ENCODE results near the gene TMEM204. TPM values are rescaled to one million over a fixed set of nuclear protein-coding genes. Genes with fewer than 3 reads are reported as not detected.

TMEM204 gene
- total RNA-seq, 1 donor from 2014 or later = 0.10 TPM

DNA sequence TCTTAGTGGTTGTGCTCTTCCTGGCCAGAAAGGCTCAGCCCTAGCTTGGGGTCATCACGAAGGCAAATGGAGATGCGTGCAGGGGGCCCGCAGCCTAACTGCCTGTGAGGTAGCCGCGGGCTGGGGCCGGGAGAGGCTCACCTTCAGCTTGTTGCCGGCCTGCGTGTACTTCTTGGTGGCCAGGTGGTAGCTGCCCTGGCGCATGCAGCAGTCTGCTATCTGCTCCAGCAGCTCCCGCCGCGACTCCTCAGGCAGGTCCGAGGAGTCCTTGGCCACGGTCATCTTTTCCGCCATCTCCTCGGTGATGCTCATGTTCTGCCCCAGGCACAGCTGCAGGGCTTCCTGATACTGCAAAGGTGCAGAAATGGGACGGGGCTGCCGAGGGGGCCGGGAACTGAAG is 13.0 kb upstream of the TMEM204 start:
- no peak for DNase-seq (ENCODE audit: low read depth)

DNA sequence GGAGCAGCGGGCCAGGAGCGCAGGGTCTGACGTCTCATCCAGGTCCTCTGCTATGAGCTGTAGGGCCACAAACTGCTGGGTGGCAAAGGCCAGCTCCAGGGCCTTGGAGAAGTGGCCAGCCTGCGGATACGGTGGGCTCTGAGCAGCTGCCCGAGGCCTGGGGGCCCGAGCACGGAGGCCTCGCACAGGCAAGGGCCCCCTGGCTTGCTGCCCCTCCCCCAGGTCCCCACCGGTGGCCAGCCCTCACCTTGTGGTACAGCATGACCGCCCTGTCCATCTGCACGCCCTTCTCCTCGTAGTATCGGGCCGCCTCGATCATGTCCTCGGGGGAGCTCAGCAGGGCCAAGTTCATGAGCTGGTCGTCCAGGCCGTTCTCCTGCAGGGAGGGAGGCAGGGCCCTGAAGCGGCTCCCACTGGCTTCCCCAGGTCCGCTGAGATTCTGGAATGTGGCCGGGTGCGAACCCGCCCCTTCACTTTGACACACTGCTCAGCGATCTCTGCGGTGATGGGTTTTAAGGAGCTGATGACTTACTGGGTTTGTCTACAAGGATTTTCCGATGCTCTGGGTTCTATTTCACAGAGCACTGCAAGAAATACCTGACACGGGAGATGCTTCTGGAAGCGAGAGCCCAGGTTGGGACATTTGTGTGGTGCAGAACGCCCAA is 9.8 kb upstream of the TMEM204 start:
- no peak for DNase-seq (ENCODE audit: low read depth)

DNA sequence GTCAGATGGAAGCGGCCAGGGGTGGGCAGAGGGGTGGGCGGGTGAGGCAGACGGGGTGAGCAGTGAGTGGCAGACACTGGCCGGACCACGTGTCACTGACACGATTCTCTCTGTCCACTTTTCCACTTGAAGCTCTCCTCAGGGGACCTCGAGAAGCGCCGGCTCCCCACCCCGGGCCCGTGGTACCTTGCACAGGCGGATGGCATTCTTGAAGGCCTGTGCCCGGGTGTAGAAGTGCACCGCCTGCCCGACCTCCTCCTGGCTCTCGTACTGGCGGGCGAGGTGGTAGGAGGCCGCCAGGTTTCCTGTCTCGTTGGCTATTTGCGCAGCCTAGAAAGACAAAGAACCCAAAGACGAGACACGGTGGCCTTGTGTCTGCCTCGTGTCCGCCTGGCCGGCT is 9.1 kb upstream of the TMEM204 start:
- no peak for DNase-seq (ENCODE audit: low read depth)

DNA sequence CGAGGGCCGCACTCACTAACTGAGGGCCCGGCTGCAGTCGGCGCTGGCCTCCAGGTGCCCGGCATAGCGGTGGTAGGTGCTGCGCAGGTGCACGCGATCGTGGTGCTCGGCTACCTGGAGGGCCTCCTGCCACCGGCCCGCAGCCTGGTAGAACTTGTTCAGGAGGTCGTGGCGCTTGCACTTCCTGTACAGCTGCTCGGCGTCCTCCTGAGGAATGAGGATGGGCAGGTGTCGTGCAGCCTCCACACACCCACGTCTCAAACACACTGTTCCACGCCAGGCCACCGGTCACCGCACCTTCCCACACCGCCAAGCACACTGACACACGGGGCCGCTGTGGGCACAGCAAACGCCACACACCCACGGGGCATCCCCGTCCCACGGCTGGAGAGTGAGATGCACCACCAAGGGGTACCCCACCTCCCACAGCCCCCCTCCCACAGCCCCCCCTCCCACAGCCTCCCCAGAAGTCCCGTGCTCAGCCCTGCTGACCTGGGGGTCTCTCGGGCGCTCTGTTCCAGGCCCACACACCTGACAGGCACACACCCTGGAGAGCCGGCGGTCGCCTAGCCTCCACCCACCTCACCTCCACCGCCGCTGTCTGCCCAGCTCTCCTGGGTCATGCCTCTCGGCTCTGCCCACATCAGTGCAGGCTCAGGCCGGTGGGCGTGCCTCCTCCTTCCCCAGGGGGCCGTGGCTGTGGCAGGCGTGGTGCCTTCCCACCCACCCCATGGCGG is 7.4 kb upstream of the TMEM204 start:
- DNase-seq (ENCODE audit: low read depth) = no peak

DNA sequence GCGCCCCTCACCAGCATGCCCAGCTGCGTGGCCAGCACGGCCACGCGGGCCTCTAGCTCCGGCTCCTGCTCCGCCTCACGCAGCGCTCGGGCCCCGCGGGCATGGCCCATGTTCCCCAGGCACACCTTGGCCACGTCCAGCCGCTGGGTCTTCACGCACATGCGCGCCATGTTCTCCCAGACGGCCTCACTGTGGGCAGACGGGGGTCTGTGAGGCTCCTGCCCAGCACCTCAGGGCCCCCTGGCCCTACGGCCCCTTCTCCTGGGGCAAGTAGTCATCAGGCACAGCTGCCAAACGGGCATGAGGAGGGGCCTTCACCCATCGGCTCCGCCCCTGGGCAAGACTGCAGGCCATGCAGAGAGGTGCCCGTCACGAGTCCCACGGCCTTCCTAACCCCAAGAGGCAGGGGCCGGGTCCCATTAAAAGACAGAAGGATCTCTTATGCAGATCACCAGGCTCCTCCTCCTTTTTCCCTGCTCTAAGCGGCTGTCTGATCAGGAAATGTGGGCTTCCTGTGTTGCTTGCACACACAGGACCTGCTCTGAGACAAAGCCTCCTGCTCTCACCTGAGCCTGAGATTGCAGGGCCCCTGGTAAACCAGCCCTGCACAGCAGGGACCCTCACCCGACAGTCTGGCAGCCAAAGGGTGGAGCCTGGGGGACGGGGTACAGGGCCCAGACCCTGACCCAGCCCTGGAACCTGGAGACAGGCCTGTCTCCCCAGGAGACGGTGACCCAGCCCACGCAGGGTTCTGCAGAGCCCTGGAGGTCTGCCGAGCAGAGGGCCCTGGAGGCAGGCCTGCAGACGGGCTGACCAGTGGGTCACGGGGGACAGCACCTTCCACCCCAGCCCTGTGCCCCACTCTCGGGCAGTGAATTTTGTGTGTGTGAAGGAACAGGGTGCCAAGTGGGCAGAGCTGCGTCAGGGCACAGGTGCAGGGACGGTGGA is 6.6 kb upstream of the TMEM204 start:
- DNase-seq (ENCODE audit: low read depth) = no peak

DNA sequence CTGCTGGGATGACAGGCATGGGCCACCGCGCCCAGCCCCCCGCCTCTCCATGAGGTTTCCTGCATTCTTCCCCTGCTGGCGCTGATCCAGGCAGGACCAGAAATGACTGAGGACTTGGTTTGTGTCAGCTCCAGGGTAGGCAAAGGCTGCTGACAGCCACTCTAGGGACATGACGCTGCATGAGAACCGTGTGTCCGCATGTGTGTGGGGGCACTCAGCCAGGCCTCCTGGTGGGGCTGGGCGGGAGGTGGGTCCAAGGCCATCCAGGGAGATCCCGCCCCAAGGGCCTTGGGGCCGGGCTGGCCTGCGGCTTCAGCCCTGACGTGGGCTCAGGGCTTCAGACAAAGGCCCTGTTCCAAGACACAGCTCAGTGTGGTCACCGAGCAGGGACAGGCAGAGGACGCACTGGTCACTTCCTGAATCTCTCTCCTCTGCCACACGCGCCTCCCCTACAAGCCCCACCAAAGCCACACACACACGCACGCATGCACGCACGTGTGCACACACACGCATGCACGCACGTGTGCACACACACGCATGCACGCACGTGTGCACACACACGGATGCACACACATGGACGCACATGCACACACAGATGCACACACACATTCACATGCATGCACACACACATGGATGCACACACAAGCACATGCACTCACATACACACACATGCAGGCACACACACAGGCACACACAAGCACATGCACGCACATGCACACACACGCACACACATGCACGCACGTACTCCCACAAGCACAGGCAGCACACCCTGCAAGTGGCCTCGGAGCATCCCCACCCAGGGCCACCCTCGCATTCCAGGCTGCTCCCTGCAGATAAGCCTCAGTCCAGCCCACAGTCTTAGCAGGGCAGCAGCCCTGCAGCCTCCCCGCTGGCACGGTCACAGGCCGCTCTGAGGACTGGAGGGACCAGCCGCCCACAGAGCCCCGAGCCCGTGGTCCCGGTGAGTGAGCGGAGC is 5.3 kb upstream of the TMEM204 start:
- no peak for DNase-seq (ENCODE audit: low read depth)

DNA sequence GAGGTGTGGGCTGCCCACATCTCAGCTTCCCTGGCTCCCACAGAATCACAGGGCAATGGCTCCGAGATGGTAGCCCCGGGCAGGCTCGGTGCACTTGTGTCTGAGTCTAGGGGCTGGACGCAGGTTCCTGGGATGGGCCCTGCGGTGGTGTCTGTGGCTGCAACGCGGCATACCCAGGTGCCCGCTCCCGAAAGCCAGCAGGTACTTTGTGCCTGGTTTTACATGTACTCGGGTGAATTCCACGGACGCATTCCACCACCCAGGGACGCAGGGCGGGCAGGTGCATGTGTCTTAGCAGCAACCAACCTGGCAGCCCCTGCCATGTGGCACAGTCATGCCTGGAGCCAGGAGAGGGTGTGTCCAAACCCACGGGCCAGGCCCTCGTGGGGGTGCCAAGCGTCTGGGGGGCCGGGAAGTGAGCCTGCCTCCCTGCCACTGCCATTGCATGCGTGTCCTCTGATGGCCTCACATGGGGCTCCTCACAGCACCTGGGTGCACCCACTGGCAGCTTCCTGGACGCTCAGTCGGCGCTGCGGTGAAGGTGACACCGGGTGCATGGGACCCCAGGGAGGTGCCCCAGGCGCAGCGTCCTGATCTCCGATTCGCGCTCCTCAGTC is 4.4 kb upstream of the TMEM204 start:
- DNase-seq (ENCODE audit: low read depth) = no peak

DNA sequence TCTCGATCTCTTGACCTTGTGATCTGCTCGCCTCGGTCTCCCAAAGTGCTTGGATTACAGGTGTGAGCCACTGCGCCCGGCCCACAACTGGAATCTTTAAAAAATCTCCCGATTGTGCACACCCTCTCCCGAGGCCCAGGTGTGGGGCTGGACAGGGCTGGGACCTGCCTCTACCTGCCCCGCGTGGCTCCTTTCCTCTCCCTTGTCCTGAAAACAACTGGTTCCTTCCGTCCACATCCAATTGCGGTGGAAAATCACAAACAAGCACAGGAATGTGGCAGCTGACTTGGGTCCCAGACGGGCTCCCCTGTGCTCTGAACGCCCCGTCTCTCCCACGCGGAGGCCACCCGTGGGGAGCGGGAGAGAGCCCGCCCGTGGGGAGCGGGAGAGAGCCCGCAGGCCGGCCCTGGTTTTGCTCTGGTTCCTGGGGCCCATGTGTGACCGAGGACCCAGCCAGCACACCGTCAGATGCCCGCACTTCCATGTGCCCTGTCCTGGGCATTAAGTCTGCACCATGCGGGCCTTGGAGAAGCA is 3.0 kb upstream of the TMEM204 start:
- DNase-seq (ENCODE audit: low read depth) = no peak

DNA sequence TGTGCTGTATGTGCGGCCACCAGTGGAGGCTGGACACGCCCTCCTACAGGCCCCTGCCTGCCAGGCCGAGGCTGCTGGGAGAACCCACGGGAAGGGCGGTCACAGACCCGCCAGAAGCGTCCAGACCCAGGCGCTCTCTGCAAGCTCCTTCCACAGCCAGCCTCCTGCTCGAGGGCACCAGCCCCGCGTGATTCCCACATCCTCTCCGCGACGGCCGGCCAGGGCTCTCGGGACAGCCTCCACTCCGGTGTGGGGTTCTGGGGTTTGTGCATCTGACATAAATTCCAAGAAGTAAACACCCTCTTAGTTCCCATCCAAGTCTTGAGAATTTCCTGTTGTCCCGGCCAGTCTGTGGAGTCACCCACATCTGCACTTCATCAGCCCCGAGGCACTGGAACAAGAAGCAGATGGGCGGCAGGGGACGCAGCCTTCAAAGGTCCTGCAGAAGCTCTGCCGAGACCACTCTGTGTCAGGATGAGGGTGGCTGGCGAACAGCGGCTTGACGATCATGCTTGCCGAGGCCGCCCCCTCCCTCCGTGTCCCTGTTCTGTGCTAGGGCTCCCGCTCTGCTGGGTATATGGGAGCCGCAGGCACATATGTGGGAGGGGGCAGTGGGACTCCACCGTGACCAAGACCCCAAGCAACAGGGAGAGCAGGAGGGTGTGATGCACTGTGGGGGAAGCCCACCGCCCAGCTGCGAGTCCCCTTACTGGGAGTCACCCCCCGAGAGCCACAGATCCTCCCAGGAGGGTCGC is 2.4 kb upstream of the TMEM204 start:
- no peak for DNase-seq (ENCODE audit: low read depth)

DNA sequence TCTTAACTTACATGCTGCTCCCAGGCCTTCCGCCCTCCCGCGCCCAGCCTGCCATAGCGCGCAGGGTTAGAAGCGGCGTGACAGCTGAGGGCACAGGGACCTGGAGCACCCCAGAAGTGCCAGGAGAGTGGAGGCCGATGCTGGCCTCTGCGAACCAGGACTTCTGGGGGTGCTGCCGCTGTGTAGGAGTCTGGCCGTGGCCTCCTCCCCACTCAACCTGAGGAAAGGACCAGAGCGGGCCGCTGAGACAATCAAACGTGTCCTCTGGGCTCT is 1.9 kb upstream of the TMEM204 start:
- no peak for DNase-seq (ENCODE audit: low read depth)

DNA sequence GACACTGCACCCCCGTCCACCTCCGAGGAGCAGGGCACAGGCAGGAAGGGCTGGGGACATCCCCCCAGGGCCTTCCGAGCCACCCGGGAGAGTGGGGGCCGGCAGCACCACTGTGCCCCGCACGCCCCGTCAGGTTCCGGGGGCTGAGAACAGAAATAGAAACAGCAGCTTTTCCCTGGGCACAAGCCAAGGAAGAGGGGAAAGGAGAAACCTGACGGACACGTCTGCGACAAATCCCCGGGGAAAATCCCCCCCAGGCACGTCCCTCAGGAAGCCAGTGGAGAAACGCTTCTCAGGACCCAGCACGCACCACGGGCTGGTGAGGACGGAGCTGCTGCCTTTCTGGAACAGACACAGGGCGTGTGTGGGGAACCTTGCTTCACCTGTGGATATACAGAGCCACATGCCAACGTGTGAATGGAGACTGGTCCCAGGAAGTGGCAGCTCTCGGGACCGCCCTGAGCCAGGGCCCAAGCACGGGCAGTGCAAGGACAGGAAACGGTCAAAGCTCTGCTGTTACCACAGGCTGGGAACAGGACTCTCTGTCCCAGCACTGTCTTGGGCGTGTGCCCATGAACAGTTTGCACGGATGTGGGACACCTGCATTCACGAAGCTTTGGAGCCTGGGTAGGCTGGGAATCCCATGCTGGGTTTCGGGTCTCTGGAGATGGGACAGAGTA is 1.2 kb upstream of the TMEM204 start:
- DNase-seq (ENCODE audit: low read depth) = no peak

DNA sequence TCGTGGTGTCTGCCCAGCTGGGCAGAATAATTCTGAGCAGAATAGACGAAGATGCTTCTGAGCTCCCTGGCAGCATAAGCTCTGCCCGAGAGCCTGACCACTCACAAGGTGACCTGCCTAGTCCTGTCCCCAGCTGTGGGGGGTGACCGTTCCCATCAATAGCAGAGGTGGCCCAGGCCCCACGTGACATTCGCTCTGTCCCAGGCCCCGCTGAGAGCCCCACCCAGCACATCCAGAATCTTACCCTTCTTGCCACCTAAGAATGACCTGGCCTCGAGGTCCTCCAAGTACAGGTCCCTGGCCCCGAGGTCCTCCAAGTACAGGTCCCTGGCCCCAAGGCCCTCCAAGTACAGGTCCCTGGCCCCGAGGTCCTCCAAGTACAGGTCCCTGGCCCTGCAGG is 695 bp upstream of the TMEM204 start:
- DNase-seq (ENCODE audit: low read depth) = no peak

DNA sequence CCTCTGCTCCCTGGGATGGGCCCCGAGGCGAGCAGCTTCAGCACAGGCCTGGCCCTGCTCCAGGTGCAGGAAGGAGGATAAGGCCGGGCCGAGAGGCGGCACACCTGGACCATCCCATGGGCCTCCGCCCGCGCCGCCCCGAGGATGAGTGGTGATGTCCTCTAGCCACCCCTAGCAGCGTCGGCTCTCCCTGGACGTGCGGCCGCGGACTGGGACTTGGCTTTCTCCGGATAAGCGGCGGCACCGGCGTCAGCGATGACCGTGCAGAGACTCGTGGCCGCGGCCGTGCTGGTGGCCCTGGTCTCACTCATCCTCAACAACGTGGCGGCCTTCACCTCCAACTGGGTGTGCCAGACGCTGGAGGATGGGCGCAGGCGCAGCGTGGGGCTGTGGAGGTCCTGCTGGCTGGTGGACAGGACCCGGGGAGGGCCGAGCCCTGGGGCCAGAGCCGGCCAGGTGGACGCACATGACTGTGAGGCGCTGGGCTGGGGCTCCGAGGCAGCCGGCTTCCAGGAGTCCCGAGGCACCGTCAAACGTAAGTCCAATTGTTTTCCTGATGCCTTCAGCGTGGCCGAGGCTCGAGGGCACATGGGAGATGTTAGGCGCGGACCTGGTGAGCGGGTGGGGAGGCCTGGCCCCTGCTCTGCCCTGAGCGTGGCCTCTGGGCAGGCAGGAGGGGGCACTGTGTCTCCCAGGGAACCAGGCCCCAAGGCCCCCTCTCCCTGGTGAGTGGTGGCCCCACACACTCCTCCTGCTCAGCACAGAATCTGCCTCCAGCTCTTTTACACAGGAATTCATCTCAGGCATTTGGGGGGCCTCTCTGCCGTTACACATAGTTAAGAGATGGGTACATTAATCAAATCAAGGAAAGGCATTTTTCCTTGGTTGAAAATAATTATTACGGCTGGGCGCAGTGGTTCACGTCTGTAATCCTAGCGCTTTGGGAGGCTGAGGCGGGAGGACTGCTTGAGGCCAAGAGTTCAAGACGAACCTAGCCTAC is 855 bp downstream of the TMEM204 start:
- DNase-seq (ENCODE audit: low read depth) = no peak

DNA sequence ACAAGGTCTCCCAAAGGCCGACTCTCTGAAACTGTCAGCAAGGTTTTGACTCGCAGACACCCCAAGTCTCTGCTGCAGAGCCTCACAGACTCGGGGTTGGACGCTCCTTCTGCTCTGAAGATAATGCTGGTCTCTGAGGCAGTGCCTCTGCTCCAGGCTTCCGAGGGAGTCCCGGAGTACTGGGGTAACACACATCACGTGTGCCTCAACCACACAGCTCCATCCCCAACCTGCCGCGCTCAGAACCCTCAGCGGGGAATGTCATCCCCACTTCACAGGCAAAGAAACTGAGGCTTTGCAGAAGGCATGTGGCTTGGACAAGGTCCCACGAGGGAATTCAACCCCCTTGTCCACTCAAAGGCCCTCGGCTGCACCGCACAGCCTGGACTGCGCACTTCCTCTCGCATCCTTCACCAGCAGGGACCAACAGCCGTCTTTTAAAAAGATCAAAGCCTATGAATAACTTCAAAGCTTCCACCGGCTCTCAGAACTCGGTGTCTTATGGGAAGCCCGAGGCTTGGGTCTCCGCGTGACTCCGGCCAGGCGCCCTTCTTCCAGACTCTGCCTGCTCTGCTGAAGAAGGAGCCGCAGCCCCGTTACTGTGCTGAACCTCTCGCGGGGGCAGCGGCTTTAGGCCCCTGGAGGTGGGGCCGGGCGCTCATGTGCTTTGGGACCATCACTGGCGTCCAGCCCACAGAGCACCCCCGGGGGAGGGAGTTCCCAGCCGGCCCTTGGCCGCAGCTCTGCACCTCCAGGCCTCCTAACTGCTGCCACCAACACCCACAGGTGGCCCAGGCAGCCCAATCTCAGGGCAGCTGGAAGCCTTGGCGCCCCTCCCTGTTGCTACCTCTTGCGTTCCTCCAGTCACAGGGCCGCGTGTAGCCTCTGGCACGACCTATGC is 2.2 kb downstream of the TMEM204 start:
- DNase-seq (ENCODE audit: low read depth) = no peak

DNA sequence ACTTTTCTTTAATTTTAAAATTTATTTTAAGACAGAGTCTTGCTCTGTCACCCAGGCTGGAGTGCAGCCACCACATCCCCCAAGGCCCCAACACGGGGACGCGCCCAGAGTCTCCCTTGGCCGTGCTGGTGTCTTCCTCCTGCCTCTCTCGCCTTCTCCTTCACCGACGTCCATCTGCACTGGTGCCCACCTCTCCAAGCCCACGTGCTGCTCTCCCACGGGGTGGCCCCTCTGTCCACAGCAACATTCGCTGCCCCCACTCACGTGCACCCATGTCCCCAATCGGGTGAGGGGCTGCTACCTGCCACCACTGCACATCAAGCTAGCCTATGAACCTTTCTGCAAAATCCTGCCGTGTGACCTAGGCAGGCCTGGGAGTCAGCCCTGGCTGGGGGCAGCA is 3.1 kb downstream of the TMEM204 start:
- DNase-seq (ENCODE audit: low read depth) = no peak

DNA sequence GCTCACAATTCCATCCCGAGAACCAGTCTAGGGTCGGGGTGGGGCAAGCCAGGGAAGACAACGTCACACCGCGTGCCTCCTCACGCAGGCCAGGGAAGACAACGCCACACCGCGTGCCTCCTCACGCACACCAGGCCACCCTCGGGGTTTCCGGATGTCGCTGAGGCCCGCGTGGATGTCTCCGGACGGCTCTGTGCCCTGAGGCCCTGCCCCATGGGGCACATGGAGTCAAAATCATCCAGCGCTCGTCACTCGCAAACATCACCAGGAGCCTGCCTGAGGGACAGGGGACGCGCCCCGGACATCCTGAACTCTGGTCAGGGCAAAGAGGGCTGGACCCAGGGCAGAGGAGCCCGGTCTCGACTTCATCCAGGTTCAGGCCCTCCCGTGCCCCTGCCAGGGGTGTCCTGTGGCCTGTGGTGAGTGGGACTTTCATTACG is 3.7 kb downstream of the TMEM204 start:
- DNase-seq (ENCODE audit: low read depth) = no peak

DNA sequence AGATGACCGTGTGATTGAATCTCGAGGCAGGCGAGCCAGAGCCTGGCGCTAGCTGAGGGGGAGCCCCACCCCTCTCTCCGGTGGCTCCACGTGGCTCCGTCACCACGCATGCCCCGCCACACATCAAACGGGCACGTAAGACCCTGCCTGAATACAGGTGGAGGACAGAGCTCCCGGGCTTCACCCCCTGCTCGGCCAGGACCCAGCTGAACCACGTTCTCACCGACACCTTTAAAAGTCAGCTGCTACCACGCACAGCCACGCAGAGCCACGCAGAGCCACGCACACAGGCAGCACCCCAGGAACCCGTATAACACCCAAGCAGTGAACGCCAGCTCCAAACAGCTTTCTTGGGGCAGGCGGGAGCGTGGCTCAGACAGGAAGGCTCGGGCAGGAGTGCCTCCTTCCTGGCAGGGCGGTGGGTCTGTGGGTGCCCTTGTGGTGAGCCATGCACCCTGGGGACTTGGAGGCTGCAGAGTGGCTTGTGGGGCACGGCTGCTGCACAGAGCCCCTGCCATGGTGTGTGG is 4.4 kb downstream of the TMEM204 start:
- no peak for DNase-seq (ENCODE audit: low read depth)
